HFFc6 (cell line): ENCODE data around the gene PC. TPM values are rescaled to one million over a fixed set of nuclear protein-coding genes. Genes with fewer than 3 reads are reported as not detected.

Experiments used
- DNase-seq: peaks from one replicate; pipeline ENCODE4 v3.0.0-alpha.2; 2018
- H3K27ac Mint-ChIP-seq: 2 replicates; pipeline ENCODE4 v1.8.0; 2020; ENCODE audit warnings: mild to moderate bottlenecking, mixed read lengths
- H3K27me3 Mint-ChIP-seq: 2 replicates; pipeline ENCODE4 v1.8.0; 2021; ENCODE audit warnings: mild to moderate bottlenecking, moderate library complexity, mixed read lengths; ENCODE audit not compliant: insufficient read depth
- H3K36me3 Mint-ChIP-seq: 2 replicates; pipeline ENCODE4 v1.8.0; 2021; ENCODE audit warnings: low read depth, mixed read lengths
- H3K4me1 Mint-ChIP-seq: 2 replicates; pipeline ENCODE4 v1.8.0; 2020; ENCODE audit warnings: low read depth, mixed read lengths
- H3K4me3 Mint-ChIP-seq: 2 replicates; pipeline ENCODE4 v1.8.0; 2020; ENCODE audit warnings: mild to moderate bottlenecking, moderate library complexity, mixed read lengths
- H3K9me3 Mint-ChIP-seq: 2 replicates; pipeline ENCODE4 v1.8.0; 2020; ENCODE audit warnings: mild to moderate bottlenecking, mixed read lengths
- total RNA-seq, 6 experiments: library from RNA; stranded (reverse); fragmentation: NEBNext Ultra II Directional; extraction: Animal tissue kit (Norgen Biotek cat#: 25700); gene quantifications; 2 replicates in 1 of 6; 3 replicates in 5 of 6; pipeline ENCODE4 v1.2.3, GENCODE V29; 2021
- TF ChIP-seq, protein P1 (sequence below): fragments of 200-600 bp; sonication (generic); IDR thresholded peaks from 2 replicates; pipeline ENCODE4 v1.5.0; 2021; ENCODE audit warnings: antibody characterized with exemption, mild to moderate bottlenecking

PC gene
- total RNA-seq, 6 experiments from 2014 or later, result 13.2 to 21.8 (median 19.3) TPM

DNA sequence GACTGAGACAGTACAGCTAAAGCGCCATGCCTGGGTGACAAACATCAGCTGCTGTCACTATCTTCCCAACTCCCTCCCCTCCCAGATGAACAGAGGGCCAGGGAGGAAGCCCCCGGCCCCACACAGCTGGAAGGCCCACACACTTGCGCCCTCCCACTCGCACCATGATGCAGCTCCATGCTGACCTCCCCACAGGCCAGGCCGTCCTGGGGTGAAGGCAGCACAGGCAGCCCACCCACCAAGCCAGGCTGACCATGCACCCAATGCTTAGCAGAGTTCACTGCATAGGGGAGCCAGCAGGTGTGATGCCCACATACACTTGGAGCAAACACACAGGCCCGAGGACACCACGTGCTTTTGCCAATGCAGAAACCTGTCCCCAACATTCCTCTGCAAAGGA is 79.2 kb downstream of the PC start:
- DNase-seq, result no peak
- Mint-ChIP-seq H3K36me3 (no peaks in the 10 kb centered on the region), H3K27me3 (peaks cover 9% of the 10 kb centered on the region), H3K4me1 (peaks cover 29% of the 10 kb centered on the region), H3K27ac (no peak overlapping the region), H3K4me3 (no peak overlapping the region), H3K9me3 (no peaks in the 10 kb centered on the region)
- TF ChIP-seq, protein P1, sequence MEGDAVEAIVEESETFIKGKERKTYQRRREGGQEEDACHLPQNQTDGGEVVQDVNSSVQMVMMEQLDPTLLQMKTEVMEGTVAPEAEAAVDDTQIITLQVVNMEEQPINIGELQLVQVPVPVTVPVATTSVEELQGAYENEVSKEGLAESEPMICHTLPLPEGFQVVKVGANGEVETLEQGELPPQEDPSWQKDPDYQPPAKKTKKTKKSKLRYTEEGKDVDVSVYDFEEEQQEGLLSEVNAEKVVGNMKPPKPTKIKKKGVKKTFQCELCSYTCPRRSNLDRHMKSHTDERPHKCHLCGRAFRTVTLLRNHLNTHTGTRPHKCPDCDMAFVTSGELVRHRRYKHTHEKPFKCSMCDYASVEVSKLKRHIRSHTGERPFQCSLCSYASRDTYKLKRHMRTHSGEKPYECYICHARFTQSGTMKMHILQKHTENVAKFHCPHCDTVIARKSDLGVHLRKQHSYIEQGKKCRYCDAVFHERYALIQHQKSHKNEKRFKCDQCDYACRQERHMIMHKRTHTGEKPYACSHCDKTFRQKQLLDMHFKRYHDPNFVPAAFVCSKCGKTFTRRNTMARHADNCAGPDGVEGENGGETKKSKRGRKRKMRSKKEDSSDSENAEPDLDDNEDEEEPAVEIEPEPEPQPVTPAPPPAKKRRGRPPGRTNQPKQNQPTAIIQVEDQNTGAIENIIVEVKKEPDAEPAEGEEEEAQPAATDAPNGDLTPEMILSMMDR, result no peak

DNA sequence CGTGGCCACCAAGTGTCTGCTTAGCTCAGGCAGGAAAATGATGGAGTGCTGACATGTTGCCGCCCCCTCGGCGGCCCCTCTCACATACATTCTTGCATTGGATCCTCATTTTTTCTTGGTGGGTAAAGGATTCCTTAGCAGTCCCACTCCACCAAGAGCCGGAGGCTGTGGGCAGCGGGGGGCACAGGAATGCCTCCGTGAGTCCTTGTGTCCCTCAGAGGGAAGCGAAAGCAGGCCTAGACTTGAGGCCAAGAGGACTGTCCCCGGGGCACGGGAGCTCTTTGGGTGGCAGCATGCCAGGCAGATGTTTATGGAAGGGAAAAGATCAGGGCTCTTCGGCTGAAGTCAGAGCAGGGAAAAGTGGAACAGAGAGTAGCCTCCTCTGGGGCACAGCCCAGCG is 79.7 kb downstream of the PC start:
- no peak for DNase-seq
- Mint-ChIP-seq H3K27me3 (peaks cover 7% of the 10 kb centered on the region), H3K9me3 (no peaks in the 10 kb centered on the region), H3K4me3 (no peak overlapping the region), H3K27ac (no peak overlapping the region), H3K4me1 (peaks cover 25% of the 10 kb centered on the region), H3K36me3 (no peaks in the 10 kb centered on the region)
- TF ChIP-seq, protein P1, result no peak

DNA sequence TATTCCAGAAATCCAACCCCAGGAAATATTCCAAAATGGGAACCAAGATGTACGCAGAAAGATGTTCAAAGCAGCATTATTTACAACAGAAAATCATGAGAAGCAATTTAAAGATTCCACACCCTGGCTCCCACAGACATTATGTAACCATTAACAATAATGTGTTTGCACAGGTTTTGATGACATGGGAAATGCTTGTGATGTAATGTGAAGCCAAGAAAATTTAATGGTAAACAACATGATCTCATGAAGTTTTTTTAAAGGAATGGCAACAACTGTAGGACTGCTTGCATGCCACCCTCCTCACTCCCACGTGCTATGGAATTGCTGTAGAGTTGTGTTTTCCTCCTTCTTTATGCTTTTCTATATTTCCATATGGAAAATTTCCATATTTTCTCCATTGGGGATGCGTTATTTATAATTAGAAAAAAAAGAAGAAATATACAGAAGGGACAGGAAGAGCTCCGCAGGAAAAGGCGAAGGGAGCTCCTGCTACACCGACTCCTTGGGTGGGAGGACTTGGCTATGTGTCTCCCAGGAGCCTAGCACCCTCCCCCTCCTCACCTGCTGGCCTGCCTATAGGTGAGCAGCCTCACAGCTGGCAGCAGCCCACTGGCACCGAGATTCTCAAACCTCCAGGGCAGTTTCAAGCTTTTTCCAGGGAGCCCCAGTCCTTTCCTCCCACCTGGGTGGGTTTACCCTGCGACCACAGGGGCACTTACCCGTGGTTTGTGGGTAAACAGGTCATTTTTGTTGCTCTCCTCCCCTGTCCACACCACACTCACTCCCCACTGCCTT is 80.4 kb downstream of the PC start:
- H3K27ac Mint-ChIP-seq, result no peak overlapping the region
- H3K4me1 Mint-ChIP-seq, result peaks cover 18% of the 10 kb centered on the region

DNA sequence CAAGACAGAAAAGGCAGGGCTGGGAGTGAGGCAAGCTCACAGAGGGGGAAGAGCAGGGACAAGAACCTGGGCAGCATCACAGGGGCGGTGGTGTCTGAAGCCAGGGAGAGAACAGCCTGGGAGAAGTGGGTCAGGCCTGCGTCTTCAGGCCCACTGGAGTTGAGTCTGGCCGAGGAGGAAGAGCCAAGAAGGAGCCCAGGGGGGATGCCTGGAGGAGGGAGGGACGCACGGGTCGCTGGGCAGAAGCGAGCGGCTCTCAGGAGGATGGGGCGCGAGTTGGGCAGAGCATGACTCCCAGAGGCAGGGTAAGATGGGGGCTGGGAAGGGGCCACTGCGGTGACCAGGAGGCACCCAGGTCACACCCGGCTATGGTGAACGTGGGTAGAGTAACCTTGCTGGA is 82.8 kb downstream of the PC start:
- TF ChIP-seq, protein P1, result no peak
- H3K4me3 Mint-ChIP-seq, result no peak overlapping the region
- peaks cover 7% of the 10 kb centered on the region for H3K27me3 Mint-ChIP-seq
- DNase-seq, result no peak
- no peaks in the 10 kb centered on the region for H3K9me3 Mint-ChIP-seq
- no peak overlapping the region for H3K27ac Mint-ChIP-seq
- peaks cover 5% of the 10 kb centered on the region; the same call in 1 of the 2 replicates for H3K4me1 Mint-ChIP-seq
- H3K36me3 Mint-ChIP-seq, result no peaks in the 10 kb centered on the region

More for the DNA sequence above, 80.4 kb downstream of the PC start:
- H3K27me3 Mint-ChIP-seq, result peaks cover 7% of the 10 kb centered on the region
- no peaks in the 10 kb centered on the region for H3K36me3 Mint-ChIP-seq
- H3K4me3 Mint-ChIP-seq, result no peak overlapping the region
- DNase-seq, result no peak
- TF ChIP-seq, protein P1, result no peak
- no peaks in the 10 kb centered on the region for H3K9me3 Mint-ChIP-seq

DNA sequence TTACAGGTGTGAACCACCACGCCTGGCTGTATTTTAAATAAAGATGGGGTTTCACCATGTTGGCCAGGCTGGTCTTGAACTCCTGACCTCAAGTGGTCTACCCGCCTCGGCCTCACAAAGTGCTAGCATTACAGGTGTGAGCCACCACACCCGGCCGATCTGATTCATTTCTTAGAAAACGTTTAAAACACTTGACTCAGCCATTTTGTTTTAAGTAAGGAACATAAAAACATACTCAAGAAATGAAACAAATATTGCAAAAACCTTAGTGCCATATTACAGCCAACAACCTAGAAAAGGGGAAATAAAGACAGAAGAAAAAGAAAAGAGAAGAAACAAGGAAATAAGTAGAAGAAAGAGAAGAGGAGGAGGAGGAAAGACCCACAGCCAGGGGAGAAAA is 84.0 kb downstream of the PC start:
- no peak overlapping the region for H3K4me3 Mint-ChIP-seq
- TF ChIP-seq, protein P1, result no peak
- DNase-seq, result no peak

More for the DNA sequence above, 84.0 kb downstream of the PC start:
- no peaks in the 10 kb centered on the region for H3K9me3 Mint-ChIP-seq
- H3K36me3 Mint-ChIP-seq, result no peaks in the 10 kb centered on the region
- no peak overlapping the region for H3K27ac Mint-ChIP-seq
- peaks cover 6% of the 10 kb centered on the region for H3K27me3 Mint-ChIP-seq
- peaks cover 5% of the 10 kb centered on the region; the same call in 1 of the 2 replicates for H3K4me1 Mint-ChIP-seq
